HG02759 (cell line): ENCODE results near the gene CACNG3.
"Not testable (repeated sequence)": the region's sequence is repeated elsewhere in the genome, so short reads cannot be mapped to it uniquely, and the experiment has no call there.

ENCODE experiments used
- ATAC-seq: cut with Tn5 transposase; IDR thresholded peaks from one replicate; pipeline ENCODE4 v1.9.1; 2021; ENCODE audit warnings: mild to moderate bottlenecking, moderate library complexity; ENCODE audit not compliant: unreplicated experiment

CACNG3 gene

GRCh38 chr16:24275413-24275812 is 19.3 kb downstream of the CACNG3 start:
- ATAC-seq, result no peak

GRCh38 chr16:24279982-24280515 is 23.9 kb downstream of the CACNG3 start:
- ATAC-seq, result no peak

- no peak for ATAC-seq
Observed at GRCh38 chr16:24281466-24281865, 25.3 kb downstream of the CACNG3 start.

- ATAC-seq, result no peak
Observed at GRCh38 chr16:24282141-24282540, 26.0 kb downstream of the CACNG3 start.

GRCh38 chr16:24286741-24287405 is 30.7 kb downstream of the CACNG3 start:
- ATAC-seq, result no peak

GRCh38 chr16:24288516-24288915 is 32.4 kb downstream of the CACNG3 start:
- ATAC-seq, result no peak

GRCh38 chr16:24289166-24289700 is 33.1 kb downstream of the CACNG3 start:
- no peak for ATAC-seq

- ATAC-seq, result no peak
Observed at GRCh38 chr16:24291932-24292331, 35.8 kb downstream of the CACNG3 start.

- no peak for ATAC-seq
Observed at GRCh38 chr16:24294131-24294530, 38.0 kb downstream of the CACNG3 start.

GRCh38 chr16:24297375-24297774 is 41.2 kb downstream of the CACNG3 start:
- no peak for ATAC-seq

- ATAC-seq, result no peak
Observed at GRCh38 chr16:24298548-24299167, 42.5 kb downstream of the CACNG3 start.

GRCh38 chr16:24300750-24301149 is 44.6 kb downstream of the CACNG3 start:
- ATAC-seq, result not testable (repeated sequence)

GRCh38 chr16:24302636-24303035 is 46.5 kb downstream of the CACNG3 start:
- ATAC-seq, result no peak

GRCh38 chr16:24308200-24308599 is 52.1 kb downstream of the CACNG3 start:
- ATAC-seq, result no peak

GRCh38 chr16:24309258-24310142 is 53.4 kb downstream of the CACNG3 start:
- no peak for ATAC-seq

- ATAC-seq, result no peak
Observed at GRCh38 chr16:24315343-24315742, 59.2 kb downstream of the CACNG3 start.

- ATAC-seq, result no peak
Observed at GRCh38 chr16:24318680-24319079, 62.5 kb downstream of the CACNG3 start.

GRCh38 chr16:24319126-24319814 is 63.1 kb downstream of the CACNG3 start:
- ATAC-seq, result no peak

- no peak for ATAC-seq
Observed at GRCh38 chr16:24322106-24322505, 66.0 kb downstream of the CACNG3 start.

- no peak for ATAC-seq
Observed at GRCh38 chr16:24324421-24324820, 68.3 kb downstream of the CACNG3 start.
